Ishikawa (cell line): ENCODE results near the gene CMPK1.

Source experiments
- CREB1 ChIP-seq: IDR thresholded peaks from 2 replicates; pipeline ENCODE4 v1.6.1; 2012; ENCODE audit warnings: low read depth
- EGR1 ChIP-seq: IDR thresholded peaks from 2 replicates; pipeline ENCODE4 v1.6.1; 2012
- EP300 ChIP-seq: IDR thresholded peaks from 2 replicates; pipeline ENCODE4 v1.6.1; 2012; ENCODE audit warnings: borderline replicate concordance
- NFIC ChIP-seq: IDR thresholded peaks from 2 replicates; pipeline ENCODE4 v1.6.1; 2012
- RAD21 ChIP-seq: IDR thresholded peaks from 2 replicates; pipeline ENCODE4 v1.6.1; 2012; ENCODE audit warnings: low read depth
- TAF1 ChIP-seq: IDR thresholded peaks from 2 replicates; pipeline ENCODE4 v1.6.1; 2012; ENCODE audit warnings: low read depth, mild to moderate bottlenecking
- TEAD4 ChIP-seq: IDR thresholded peaks from 2 replicates; pipeline ENCODE4 v1.6.1; 2012
- ZBTB7A ChIP-seq: IDR thresholded peaks from 2 replicates; pipeline ENCODE4 v1.6.1; 2012; ENCODE audit warnings: low read depth
- TF ChIP-seq, protein P1 (sequence below): IDR thresholded peaks from 2 replicates; pipeline ENCODE4 v1.6.1; 2012; ENCODE audit warnings: low read depth, mild to moderate bottlenecking
- TF ChIP-seq, protein P2 (sequence below): IDR thresholded peaks from 2 replicates; pipeline ENCODE4 v1.6.1; 2012

DNA sequence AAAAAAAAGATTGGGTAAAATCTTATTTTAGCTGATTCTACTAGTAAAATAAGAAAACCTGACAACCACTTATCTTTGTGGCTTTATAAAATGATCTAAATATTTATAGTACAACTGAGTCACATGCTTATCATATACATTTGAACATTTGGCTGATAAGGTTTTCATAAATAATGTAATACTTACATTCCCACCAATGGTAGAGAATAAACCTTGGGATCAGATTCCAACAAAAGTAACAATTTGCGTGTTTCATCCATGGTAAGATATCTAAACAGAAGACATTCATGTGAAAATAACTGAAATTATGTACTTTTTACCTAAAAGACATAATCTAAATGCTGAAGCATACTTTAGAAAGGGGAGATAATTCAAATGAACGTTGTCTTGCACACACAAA is 38.0 kb upstream of the CMPK1 start:
- TF ChIP-seq NFIC (no peak), EP300 (no peak), EGR1 (no peak), CREB1 (no peak), TAF1 (no peak), TEAD4 (no peak), RAD21 (no peak), ZBTB7A (no peak)
- TF ChIP-seq, protein P1, sequence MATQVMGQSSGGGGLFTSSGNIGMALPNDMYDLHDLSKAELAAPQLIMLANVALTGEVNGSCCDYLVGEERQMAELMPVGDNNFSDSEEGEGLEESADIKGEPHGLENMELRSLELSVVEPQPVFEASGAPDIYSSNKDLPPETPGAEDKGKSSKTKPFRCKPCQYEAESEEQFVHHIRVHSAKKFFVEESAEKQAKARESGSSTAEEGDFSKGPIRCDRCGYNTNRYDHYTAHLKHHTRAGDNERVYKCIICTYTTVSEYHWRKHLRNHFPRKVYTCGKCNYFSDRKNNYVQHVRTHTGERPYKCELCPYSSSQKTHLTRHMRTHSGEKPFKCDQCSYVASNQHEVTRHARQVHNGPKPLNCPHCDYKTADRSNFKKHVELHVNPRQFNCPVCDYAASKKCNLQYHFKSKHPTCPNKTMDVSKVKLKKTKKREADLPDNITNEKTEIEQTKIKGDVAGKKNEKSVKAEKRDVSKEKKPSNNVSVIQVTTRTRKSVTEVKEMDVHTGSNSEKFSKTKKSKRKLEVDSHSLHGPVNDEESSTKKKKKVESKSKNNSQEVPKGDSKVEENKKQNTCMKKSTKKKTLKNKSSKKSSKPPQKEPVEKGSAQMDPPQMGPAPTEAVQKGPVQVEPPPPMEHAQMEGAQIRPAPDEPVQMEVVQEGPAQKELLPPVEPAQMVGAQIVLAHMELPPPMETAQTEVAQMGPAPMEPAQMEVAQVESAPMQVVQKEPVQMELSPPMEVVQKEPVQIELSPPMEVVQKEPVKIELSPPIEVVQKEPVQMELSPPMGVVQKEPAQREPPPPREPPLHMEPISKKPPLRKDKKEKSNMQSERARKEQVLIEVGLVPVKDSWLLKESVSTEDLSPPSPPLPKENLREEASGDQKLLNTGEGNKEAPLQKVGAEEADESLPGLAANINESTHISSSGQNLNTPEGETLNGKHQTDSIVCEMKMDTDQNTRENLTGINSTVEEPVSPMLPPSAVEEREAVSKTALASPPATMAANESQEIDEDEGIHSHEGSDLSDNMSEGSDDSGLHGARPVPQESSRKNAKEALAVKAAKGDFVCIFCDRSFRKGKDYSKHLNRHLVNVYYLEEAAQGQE: no peak
- TF ChIP-seq, protein P2, sequence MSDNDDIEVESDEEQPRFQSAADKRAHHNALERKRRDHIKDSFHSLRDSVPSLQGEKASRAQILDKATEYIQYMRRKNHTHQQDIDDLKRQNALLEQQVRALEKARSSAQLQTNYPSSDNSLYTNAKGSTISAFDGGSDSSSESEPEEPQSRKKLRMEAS: no peak
